ENCODE data around the gene SLC16A7.

The SLC16A7 gene

GRCh38 chr12:59620326-59620725 lies 24.5 kb downstream of the SLC16A7 start:
- no peak for TF ChIP-seq TCF4 (CRISPR knock-in tag; IDR thresholded peaks at IDR 0.05; ENCODE audit: borderline replicate concordance)
- no peak for TF ChIP-seq ARNTL (CRISPR knock-in tag; IDR thresholded peaks at IDR 0.05; ENCODE audit: borderline replicate concordance, low read depth)
- TF ChIP-seq RARB (CRISPR knock-in tag; IDR thresholded peaks at IDR 0.05) = no peak
- no peak for TF ChIP-seq CSRNP3 (CRISPR knock-in tag; IDR thresholded peaks at IDR 0.05)
- TF ChIP-seq TSHZ2 (CRISPR knock-in tag; IDR thresholded peaks at IDR 0.05) = no peak
- TF ChIP-seq BACH2 (CRISPR knock-in tag; IDR thresholded peaks at IDR 0.05; ENCODE audit: borderline replicate concordance) = no peak
- TF ChIP-seq POU6F1 (CRISPR knock-in tag; IDR thresholded peaks at IDR 0.05; ENCODE audit: borderline replicate concordance, low read depth) = no peak
- no peak for TF ChIP-seq OSR1 (CRISPR knock-in tag; IDR thresholded peaks at IDR 0.05)
- no peak for TF ChIP-seq SNAI2 (CRISPR knock-in tag; IDR thresholded peaks at IDR 0.05)
- no peak for TF ChIP-seq ZNF565 (CRISPR knock-in tag; conservative IDR thresholded peaks at IDR 0.05; ENCODE audit: low read depth)
- TF ChIP-seq CREB5 (CRISPR knock-in tag; IDR thresholded peaks at IDR 0.05; ENCODE audit: low read depth) = no peak
- TF ChIP-seq PATZ1 (CRISPR knock-in tag; IDR thresholded peaks at IDR 0.05; ENCODE audit: borderline replicate concordance) = no peak
- no peak for TF ChIP-seq CSDC2 (CRISPR knock-in tag; IDR thresholded peaks at IDR 0.05)
- no peak for TF ChIP-seq ZFP3 (CRISPR knock-in tag; IDR thresholded peaks at IDR 0.05)
- ATAC-seq = no peak

- ATAC-seq = no peak
- TF ChIP-seq CSDC2 (CRISPR knock-in tag; IDR thresholded peaks at IDR 0.05) (no peak), POU6F1 (CRISPR knock-in tag; IDR thresholded peaks at IDR 0.05; ENCODE audit: borderline replicate concordance, low read depth) (no peak), CSRNP3 (CRISPR knock-in tag; IDR thresholded peaks at IDR 0.05) (no peak), TCF4 (CRISPR knock-in tag; IDR thresholded peaks at IDR 0.05; ENCODE audit: borderline replicate concordance) (no peak), TOX (CRISPR knock-in tag; IDR thresholded peaks at IDR 0.05; ENCODE audit: borderline replicate concordance) (no peak), CREB5 (CRISPR knock-in tag; IDR thresholded peaks at IDR 0.05; ENCODE audit: low read depth) (no peak)
Measured at GRCh38 chr12:59624732-59625460, 29.1 kb downstream of the SLC16A7 start.
